HCT116 (cell line): ENCODE measurements around the gene ANKRD61.

Source experiments
- CTCF ChIP-seq, 3 experiments: fragments of 200-600 bp in 1 of 3; sonication (generic) in 1 of 3; IDR thresholded peaks in 2 of 3; conservative IDR thresholded peaks in 1 of 3; 2 replicates each; pipeline ENCODE4 v1.5.1; 2012 to 2017; ENCODE audit warnings: low read depth in 2 of 3, low read length in 2 of 3, antibody characterized with exemption in 1 of 3, borderline replicate concordance in 1 of 3, control low read depth in 1 of 3, mild to moderate bottlenecking in 1 of 3, mixed read lengths in 1 of 3, mixed run types in 1 of 3, moderate library complexity in 1 of 3; ENCODE audit not compliant: insufficient read depth in 1 of 3
- EGR1 ChIP-seq: IDR thresholded peaks from 2 replicates; pipeline ENCODE4 v1.6.1; 2012; ENCODE audit warnings: low read depth
- EZH2 ChIP-seq: fragments of 200-600 bp; sonication (generic); IDR thresholded peaks from 2 replicates; pipeline ENCODE4 v1.6.1; 2017; ENCODE audit warnings: antibody characterized with exemption, mixed run types
- EZH2phosphoT487 ChIP-seq: fragments of 200-600 bp; IDR thresholded peaks from 2 replicates; pipeline ENCODE4 v1.6.1; 2018; ENCODE audit warnings: antibody characterized with exemption, borderline replicate concordance
- FOSL1 ChIP-seq: IDR thresholded peaks from 2 replicates; pipeline ENCODE4 v1.6.1; 2012; ENCODE audit warnings: low read depth
- POLR2A ChIP-seq: IDR thresholded peaks from 2 replicates; pipeline ENCODE4 v1.7.0; 2011; ENCODE audit warnings: borderline replicate concordance; ENCODE audit not compliant: insufficient read depth, insufficient read length; ENCODE audit errors: extremely low read depth
- POLR2AphosphoS5 ChIP-seq: IDR thresholded peaks from 2 replicates; pipeline ENCODE4 v1.6.1; 2011; ENCODE audit warnings: mild to moderate bottlenecking, low read depth, low read length, moderate library complexity
- RAD21 ChIP-seq: IDR thresholded peaks from 2 replicates; pipeline ENCODE4 v1.6.1; 2012; ENCODE audit warnings: low read depth, mild to moderate bottlenecking
- SIN3A ChIP-seq: IDR thresholded peaks from 2 replicates; pipeline ENCODE4 v1.6.1; 2012; ENCODE audit warnings: low read depth
- SP1 ChIP-seq: IDR thresholded peaks from 2 replicates; pipeline ENCODE4 v1.6.1; 2012; ENCODE audit warnings: low read depth
- ZNF274 ChIP-seq: fragments of 200-500 bp; sonication (Bioruptor generic); IDR thresholded peaks from 2 replicates; pipeline ENCODE4 v1.6.1; 2014; ENCODE audit warnings: mild to moderate bottlenecking, low read depth, low read length, inconsistent platforms

GRCh38 chr7:6026820-6027311, 4.3 kb upstream of the ANKRD61 start:
- TF ChIP-seq SP1: no peak
- TF ChIP-seq EZH2: no peak
- no peak for TF ChIP-seq POLR2AphosphoS5
- no peak for TF ChIP-seq RAD21
- TF ChIP-seq POLR2A: no peak
- TF ChIP-seq SIN3A: no peak
- TF ChIP-seq EGR1: no peak
- no peak for TF ChIP-seq EZH2phosphoT487
- TF ChIP-seq ZNF274: no peak
- no peak for TF ChIP-seq CTCF (IDR thresholded peaks at IDR 0.05 in 2 of 3, conservative IDR thresholded peaks at IDR 0.05 in 1 of 3; ENCODE audit: borderline replicate concordance in 1 of 3, insufficient read depth in 1 of 3, low read depth in 2 of 3, low read length in 2 of 3)
- no peak for TF ChIP-seq FOSL1
